Skeletal muscle cell (primary cell): ENCODE measurements around the gene CIAO3.
"Not testable (repeated sequence)": the region's sequence is repeated elsewhere in the genome, so short reads cannot be mapped to it uniquely, and the experiment has no call there.

Experiments
- DNase-seq: peaks from one replicate; pipeline ENCODE4 v3.0.0-alpha.2; 2010; ENCODE audit warnings: low read depth
- H3K4me3 ChIP-seq: 2 replicates; pipeline ENCODE4 v1.5.1; 2011; ENCODE audit warnings: low read depth, mild to moderate bottlenecking, control low read depth, low read length, moderate library complexity

The CIAO3 gene

DNA sequence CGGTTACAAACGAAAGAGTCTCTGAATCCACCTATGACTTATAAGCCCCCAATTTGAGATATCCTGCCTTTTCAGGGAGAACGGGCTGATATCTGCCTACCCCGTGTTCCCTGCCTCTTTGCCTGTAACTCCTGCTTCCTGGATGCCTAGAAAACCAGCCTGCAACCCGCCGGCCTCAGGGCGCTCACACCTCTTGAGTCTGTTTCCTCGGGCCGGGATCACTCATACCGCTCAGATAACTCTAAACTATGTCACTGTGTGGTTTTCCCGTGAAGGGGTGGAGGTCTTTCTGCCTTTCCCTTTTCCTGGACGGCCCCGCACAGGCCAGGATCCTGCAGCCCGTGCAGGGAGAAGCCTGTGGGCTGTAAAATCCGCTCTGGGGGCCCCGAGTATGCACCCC lies 37.0 kb upstream of the CIAO3 start:
- H3K4me3 ChIP-seq = no peak overlapping the region
- DNase-seq = no peak

- DNase-seq = no peak
- no peak overlapping the region for H3K4me3 ChIP-seq
Measured at GRCh38 chr16:776824-777223, 36.0 kb upstream of the CIAO3 start.

DNA sequence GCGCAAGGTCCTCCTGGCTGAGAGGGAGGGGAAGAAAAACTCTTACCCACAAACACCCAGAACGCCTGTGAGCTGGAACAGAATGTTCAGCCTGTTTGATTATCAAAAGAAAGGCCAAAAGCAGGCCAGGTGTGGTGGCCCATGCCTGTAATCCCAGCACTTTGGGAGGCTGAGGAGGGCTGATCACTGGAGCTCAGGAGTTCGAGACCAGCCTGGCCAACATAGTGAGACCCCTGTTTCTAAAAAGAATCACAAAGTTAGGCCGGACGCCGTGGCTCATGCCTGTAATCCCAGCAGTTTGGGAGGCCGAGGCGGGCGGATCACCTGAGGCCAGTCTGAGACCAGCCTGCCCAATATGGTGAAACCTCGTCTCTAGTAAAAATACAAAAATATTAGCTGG lies 35.5 kb upstream of the CIAO3 start:
- H3K4me3 ChIP-seq, DNase-seq: not testable (repeated sequence)

- H3K4me3 ChIP-seq = no peak overlapping the region
- DNase-seq = no peak
Measured at GRCh38 chr16:775236-775796, 34.5 kb upstream of the CIAO3 start.

GRCh38 chr16:774086-775001 lies 33.5 kb upstream of the CIAO3 start:
- H3K4me3 ChIP-seq = no peak overlapping the region
- DNase-seq = no peak

DNA sequence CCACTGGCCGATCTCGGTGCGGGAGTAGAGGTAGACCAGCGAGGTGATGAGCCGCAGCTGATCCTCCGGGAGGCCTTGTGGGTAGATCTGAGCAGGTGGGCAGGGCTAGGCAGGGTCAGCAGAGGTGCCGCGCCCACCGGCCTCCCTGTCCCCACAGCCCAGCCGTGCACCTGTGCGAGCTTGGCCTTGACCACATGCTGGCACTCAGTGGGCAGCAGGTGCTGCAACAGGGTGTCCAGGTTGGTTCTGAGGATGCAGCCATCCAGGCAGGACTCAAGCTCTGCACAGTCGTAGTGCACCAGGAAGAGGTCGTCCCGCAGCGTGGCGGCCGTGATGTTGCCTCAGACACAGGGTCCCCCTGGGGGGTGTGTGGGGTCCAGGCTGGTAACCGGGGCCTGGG lies 32.2 kb upstream of the CIAO3 start:
- H3K4me3 ChIP-seq = no peak overlapping the region
- no peak for DNase-seq

- no peak for DNase-seq
- H3K4me3 ChIP-seq = no peak overlapping the region
Measured at GRCh38 chr16:770411-770810, 29.6 kb upstream of the CIAO3 start.

- no peak overlapping the region for H3K4me3 ChIP-seq
- DNase-seq = no peak
Measured at GRCh38 chr16:769934-770333, 29.1 kb upstream of the CIAO3 start.

DNA sequence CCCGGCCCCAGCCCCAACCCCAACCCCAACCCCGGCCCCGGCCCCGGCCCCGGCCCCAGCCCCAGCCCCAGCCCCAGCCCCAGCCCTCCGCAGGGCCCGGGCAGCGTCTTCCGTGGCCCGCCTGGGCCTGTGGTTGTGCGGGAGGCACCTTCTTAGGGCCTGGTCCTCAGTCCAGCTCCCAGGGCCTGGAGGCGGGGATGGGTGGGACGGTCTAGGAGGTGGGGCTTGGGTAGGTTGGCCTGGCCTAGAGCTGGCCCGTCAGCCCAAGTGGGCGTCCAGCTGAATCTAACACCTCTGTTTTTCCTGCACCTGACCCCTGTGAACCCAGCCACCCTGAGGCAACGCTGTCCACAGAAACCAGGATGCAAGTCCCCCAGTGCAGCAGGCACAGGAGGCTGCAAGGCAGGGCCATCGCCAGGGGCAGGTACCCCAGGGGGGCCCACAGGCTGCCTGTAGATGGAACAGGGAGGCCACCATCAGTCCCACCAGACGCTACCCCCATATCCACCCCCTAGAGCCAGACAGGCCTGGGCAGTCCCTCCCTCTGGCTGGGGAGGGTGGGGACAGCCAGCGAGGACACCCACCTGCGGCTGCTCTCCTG lies 28.5 kb upstream of the CIAO3 start:
- no peak overlapping the region for H3K4me3 ChIP-seq
- no peak for DNase-seq

DNA sequence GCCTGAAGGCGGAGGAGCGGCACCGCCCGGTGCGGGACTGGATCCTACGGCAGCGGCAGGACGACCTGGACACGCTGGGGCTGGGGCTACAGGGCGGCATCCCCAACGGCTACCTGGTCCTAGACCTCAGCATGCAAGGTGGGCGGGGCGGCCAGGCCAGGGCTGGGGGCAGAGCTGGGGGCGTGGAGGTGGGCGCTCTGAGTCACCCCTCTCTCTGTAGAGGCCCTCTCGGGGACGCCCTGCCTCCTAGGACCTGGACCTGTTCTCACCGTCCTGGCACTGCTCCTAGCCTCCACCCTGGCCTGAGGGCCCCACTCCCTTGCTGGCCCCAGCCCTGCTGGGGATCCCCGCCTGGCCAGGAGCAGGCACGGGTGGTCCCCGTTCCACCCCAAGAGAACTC lies 27.6 kb upstream of the CIAO3 start:
- H3K4me3 ChIP-seq = no peak overlapping the region
- no peak for DNase-seq

- H3K4me3 ChIP-seq = no peak overlapping the region
- DNase-seq = no peak
Measured at GRCh38 chr16:767743-768235, 27.0 kb upstream of the CIAO3 start.

DNA sequence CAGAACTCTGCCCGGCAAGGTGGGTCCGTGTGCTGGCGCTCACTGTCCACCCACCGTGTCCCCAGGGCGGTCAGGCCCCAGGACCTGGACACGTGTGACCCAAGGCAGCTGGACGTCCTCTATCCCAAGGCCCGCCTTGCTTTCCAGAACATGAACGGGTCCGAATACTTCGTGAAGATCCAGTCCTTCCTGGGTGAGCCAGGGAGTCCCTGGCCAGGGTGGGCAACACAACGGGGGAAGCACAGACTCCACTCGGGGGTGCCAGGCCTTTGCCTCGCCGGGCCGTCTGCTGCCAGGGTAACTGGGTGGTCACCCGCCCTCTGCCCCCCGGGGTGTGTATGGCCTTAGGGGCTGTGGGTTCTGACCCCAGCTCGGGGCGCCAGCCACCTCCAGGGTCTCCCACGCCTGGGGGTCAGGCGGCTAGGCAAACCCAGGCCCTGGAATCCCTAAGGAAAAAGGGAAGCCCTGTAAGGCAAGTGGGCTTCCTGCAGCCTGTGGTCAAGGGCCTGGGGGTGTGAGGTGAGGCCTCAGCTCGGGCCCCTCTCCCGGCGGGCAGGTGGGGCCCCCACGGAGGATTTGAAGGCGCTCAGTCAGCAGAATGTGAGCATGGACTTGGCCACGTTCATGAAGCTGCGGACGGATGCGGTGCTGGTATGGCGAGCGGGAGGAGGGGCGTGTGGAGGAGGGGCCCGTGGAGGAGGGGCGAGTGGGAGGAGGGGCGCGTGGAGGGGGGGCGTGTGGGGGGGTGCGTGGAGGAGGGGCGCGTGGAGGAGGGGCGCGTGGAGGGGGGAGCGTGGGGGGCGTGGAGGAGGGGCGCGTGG lies 26.2 kb upstream of the CIAO3 start:
- no peak overlapping the region for H3K4me3 ChIP-seq
- DNase-seq = no peak

- DNase-seq = no peak
- no peak overlapping the region for H3K4me3 ChIP-seq
Measured at GRCh38 chr16:766008-766819, 25.4 kb upstream of the CIAO3 start.

DNA sequence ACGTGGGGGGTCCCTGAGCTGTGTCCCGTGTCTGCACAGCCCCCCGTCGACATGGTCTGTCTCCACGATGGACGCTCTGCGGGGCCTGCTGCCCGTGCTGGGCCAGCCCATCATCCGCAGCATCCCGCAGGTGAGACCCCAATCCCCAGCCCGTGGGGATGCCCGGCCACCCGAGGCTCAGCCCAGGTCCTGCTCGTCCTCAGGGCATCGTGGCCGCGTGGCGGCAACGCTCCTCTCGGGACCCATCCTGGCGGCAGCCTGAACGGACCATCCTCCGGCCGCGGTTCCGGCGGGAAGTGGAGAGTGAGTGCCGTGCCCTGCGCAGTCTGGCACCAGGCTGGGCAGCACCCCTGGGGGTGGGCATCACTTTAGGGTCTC lies 24.7 kb upstream of the CIAO3 start:
- no peak for DNase-seq
- H3K4me3 ChIP-seq = no peak overlapping the region

GRCh38 chr16:764848-765487 lies 24.2 kb upstream of the CIAO3 start:
- DNase-seq = no peak
- no peak overlapping the region for H3K4me3 ChIP-seq

DNA sequence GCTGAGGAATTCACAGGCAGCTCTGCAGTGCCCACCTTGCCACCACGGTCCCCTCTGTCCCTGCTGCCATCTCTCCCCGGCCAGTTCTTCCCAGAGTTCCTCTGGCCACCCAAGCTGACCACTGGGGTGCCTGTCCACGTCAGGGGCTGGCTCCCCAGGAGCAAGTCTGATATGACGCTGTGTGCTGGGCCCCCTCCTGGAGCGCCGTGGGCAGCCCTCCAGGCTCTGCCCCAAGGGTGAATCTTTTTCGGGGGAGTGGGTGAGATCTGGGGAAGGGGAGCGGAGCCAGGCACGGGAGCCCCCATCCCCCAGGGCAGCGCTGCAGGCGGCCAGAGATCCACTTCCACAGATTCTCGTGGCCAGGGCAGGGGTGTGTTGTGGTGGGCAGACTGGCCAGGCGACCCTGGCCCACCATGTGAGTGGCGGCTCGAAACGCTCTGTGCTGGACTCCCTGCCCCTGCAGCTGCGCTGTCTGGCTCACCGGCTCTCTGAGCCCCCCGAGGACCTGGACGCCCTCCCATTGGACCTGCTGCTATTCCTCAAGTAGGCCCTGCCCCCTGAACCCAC lies 23.5 kb upstream of the CIAO3 start:
- no peak for DNase-seq
- no peak overlapping the region for H3K4me3 ChIP-seq

GRCh38 chr16:763369-764183 lies 22.8 kb upstream of the CIAO3 start:
- no peak overlapping the region for H3K4me3 ChIP-seq
- no peak for DNase-seq
